NCI-H128 (cell line): ENCODE results near the gene AFAP1.

Experiments used
- DNase-seq: peaks from one replicate; lab custom pipeline; 2025; ENCODE audit not compliant: unreplicated experiment; lab: John Stamatoyannopoulos, UW

AFAP1 gene

GRCh38 chr4:7823416-7823824, 116.2 kb downstream of the AFAP1 start:
- no peak for DNase-seq

- no peak for DNase-seq
These were observed 116.8 kb downstream of the AFAP1 start for GRCh38 chr4:7822877-7823276.

GRCh38 chr4:7822137-7822505, 117.5 kb downstream of the AFAP1 start:
- no peak for DNase-seq

DNA sequence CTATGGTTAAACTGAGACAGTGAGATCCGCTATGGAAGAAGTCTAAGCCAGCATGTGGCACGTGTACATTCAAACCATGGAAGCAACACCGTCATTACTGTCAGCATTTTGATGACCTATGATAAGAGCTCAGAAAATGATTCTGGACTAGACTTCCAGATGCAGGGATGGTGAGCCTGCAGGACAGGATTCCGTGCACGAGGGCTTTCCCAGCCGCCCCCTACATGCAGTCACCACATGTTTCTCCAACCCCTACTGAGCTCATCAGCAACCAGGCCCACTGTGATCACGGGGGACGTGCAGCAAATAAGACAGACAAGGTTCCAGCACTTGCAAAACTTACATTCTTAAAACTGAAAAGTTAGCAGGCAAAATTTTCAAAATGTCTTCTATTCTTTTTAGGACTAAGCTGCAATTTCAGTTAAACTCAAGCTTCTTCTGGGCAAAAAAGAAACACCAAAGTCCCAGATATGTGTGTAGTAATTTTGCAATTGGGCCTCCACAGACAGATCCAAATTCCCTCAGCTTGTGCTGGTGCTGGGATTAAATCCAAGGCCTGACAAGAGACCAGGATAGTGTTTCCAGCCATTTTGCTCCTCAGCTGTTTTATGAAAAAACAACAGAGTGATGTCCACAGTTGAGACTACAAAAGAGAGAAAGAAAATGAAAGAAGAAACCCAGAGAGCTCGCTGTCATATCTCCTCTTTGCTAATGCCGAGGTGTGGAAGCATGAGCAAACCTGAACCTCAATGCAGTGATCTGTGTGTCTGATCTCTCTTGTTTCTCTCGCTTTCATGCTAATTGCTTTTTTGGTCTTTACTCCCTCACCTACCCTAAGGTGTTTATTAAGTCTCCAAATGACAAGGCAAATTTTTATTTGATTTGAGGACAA, 118.2 kb downstream of the AFAP1 start:
- DNase-seq: no peak

DNA sequence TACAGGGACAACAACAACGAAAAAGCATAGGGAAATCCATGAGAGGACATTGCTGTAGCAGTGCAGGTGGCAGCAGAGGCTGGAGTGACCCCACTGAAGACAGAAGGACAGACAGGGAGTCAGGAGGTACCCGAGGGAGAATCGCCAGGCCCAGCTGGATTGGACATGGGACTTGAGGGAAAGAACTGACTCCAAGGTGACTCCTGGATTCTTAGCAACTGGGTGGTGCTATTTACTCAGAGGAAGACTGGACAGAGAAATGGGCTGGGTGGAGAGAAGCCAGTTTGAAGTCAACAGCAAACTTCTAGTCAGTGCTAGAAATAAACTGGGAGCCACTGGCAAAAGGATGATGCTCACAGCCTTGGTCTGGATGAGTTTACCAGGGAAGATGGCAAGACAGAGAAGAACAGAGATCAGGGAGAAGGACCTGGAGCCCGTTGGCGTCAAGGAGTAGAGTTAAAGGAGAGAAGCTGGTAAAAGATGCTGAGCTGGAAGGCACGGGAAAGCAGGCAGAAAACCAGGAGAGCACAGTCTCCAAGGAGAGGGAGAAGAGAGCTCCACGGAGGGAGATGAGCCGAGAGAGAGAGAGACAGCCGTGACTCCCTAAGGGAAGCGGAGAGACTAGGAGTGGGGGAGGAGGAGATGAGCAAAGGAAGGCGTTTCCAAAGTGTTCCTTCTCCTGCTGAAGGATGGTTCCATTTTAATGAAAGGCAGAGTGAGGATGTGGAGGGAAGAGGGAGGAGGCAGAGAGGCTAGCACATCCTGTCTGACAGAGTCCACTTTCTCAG, 119.4 kb downstream of the AFAP1 start:
- no peak for DNase-seq

- DNase-seq: no peak
These were observed 120.2 kb downstream of the AFAP1 start for GRCh38 chr4:7819446-7819845.

GRCh38 chr4:7818399-7818911, 121.2 kb downstream of the AFAP1 start:
- no peak for DNase-seq

DNA sequence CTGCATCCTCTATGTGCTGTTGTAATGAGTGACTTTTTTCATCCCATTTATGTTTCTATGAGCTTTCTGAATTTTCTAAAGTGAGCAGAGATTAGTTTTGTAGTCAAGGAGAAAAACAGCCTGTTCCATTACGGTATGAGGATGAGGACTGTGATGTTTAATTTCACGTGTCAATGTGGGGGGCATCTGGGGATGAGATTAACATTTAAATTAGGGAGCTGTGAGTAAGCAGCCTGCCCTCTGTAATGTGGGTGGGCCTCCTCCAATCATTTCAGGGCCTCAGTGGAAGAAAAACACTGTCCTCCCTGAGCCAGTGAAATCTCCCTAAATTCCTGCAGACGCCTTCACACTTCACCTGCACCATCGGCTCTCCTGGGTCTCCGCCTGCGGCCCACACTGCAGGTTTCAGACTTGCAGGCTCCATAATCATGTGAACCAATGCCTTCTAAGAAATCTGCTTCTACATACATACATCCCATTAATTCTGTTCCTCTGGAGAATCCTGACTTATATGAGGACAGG, 121.7 kb downstream of the AFAP1 start:
- DNase-seq: no peak

DNA sequence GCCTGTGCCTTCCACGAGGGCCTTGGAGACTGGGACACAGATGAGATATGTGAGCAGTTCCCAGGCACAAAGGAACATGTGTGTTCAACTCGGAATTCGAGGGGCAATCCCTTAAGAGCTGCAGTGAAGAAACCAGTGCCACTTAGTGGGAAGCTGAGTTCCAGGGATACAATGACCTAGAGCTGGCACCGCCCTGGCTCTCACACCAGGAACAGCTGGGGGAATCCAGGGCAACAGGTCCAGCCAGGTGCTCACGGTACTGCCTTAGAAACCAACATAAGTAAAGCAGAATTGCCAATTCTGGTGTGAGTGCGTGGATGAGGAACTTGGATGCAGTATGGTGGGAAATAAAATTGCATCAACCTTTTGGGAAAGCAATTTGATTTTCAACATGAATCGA, 122.9 kb downstream of the AFAP1 start:
- DNase-seq: no peak

- no peak for DNase-seq
These were observed 123.7 kb downstream of the AFAP1 start for GRCh38 chr4:7815981-7816380.

DNA sequence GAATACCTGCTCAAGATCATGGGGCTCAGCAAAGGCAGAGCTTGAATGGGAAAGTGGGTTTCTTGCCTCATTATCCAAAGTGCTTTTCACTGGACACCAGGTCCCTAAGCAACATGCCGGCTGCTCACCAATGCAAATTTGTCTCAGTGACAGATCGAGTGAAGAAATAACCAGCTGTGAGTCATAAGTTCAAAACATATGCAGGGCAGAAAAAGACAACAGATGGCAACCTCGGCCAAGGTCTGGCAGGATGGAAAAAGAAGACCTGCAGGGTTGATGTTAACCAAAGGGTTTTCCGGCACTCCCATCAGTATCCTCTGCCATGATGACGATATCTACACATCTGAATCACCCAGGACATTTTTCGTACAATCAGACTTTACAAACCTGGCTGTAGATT, 124.1 kb downstream of the AFAP1 start:
- no peak for DNase-seq

GRCh38 chr4:7814451-7814850, 125.2 kb downstream of the AFAP1 start:
- DNase-seq: no peak

DNA sequence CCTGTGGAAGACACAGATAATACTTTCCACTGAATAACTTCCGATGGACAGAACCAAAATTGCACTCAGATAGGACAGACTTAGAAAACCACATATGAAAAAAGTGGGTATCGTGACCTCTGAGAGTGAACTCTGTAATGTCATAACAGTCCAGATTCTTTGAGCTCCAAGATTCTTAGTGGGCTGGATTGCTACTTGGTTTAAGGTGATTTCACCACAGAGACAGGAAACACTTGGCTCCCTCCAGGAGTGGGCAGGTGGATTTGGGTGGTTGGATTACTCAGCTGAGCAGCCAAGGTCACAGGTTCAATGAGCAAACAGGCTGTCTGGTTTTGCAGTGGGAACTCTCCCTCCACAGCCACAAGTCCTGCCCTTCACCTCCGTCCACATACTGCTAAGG, 126.0 kb downstream of the AFAP1 start:
- DNase-seq: no peak

- no peak for DNase-seq
These were observed 126.7 kb downstream of the AFAP1 start for GRCh38 chr4:7812921-7813320.

DNA sequence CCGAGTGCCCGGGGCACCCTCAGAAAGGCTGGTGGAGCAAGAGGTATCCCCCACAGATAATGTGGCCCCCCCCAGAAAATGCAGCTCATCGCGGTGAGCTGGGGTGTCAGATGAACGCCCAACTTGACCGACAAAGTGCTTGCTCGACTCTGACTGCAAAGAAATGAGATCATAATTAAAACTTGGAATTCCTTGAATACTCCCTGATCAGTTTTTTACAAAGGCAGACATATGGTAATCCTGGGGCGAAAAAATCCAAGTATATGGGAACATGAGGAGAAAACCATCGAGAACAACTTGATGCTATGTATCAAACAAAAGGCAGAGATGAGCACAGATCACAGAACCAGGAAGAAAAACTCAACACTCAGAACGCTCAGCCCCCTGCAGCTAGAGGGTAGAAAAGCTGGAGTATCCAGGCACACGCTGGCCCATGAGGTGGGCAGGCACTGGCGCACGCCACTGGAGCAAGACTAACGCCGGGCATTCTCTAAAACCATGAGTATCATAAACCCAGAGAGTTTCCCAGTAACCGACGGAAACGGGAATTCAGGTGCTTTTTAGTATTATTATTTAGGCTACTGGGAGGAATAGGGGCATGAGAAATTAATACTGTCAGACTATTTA, 127.3 kb downstream of the AFAP1 start:
- DNase-seq: no peak

DNA sequence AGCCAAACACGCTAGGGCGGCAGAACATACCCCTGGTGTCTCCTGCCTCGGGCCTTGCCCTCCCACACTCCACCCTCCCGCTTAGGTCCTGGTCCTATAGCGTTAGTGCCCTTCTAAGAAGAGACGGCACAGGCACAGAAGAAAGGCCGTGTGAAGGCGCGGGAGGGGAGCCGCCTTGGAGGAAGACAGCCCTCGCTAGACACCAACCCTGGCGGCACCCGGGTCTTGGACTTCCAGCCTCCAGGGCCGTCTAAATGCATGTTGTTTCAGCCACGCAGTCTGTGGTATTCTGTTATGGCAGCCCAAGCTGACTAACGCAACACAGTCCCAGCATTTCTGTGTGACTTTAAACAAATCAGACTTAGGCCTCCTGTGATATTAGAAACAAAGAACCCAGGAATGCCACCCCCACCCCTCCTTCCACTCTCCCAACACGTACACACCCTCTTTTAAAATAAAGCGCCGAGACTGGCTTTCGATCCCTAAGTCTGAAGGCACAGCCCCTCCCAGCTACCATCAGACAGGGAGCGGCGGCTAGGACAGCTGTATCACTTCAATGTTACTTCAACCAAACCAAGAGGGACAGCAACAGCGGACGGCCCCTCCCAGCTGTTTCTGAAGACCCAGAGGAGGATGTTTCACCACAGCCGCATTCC, 128.0 kb downstream of the AFAP1 start:
- no peak for DNase-seq

DNA sequence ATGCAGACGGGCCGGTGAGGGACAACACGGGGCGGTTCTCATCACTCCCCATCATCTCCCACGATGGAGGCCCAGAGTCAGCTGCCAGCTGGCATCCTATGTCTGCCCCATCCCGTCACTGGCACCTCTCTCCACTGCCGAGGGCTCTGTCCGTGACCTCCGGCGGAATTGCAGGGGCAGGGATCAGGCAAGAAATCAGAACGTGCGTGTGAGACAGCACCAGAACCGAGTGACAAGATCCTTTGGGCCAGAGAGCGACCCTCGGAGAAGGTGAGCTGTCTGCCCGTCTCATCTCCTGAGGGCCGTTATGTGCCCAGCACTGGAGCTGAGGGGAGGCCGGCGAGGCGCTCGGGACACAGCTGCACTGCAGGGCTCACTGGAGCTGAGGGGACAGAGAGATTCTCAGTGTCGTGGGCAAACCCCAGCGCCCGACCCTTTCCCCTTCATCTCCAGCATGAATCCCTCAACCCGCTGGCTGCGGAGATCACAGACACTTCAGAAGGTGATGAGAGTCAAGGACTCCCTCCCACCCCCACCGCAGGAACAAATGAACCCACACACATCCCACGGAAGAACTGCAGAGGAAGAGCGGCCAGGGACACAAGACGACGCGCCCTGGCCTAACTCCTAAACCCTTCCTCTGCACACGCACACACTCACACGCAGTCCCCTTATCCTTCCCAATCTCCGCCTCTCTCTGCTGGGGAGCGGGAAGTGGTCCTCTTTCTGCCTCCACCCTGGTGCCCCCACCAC, 128.7 kb downstream of the AFAP1 start:
- no peak for DNase-seq

DNA sequence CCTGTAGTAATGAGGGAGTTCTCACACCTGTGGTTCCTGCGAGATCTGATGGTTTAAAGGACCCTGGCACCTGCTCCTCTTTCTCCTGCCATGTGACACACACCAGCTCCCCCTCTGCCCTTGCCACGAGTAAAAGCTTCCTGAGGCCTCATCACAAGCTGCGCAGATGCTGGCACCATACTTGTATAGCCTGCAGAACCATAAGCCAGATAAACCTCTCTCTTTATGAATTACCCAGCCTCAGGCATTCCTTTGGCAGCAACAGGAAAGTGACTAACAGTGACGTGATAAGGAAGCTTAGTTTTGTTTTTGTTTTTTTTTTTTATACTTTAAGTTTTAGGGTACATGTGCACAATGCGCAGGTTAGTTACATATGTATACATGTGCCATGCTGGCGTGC, 130.9 kb downstream of the AFAP1 start:
- no peak for DNase-seq

DNA sequence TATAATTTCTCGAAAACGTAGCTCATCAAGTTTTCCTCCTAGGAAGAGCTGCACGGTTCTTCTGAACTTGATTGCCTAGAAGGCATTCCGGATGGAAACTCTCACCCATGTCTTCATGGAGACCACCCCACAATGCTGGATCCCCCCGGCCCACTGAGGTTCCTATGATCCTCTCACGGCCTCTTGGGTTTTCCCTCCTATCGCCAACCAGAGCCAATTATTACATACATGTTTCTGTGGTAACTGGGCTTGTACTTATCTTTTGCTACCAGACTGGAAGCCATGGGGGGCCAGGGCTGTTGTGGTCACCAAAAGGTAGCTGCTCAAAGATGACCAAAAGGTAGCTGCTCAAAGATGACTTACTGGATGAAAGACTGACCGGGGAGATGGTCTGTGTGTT, 131.5 kb downstream of the AFAP1 start:
- DNase-seq: no peak

GRCh38 chr4:7807351-7807921, 132.2 kb downstream of the AFAP1 start:
- no peak for DNase-seq
